Suprapubic skin (tissue), 4 donors: Measurements from ENCODE around the gene IGFLR1. TPM values are rescaled to one million over a fixed set of nuclear protein-coding genes. Genes with fewer than 3 reads are reported as not detected.
"Not testable (repeated sequence)": the region's sequence is repeated elsewhere in the genome, so short reads cannot be mapped to it uniquely, and the experiment has no call there.

Experiments
- DNase-seq, 2 donors: peaks; one replicate each; pipeline ENCODE4 v3.0.0-alpha.2; 2019; ENCODE audit warnings: low spot score in 2 of 2
- H3K27ac ChIP-seq: fragments of 200-600 bp; sonication (generic); one replicate; pipeline ENCODE4 v1.5.1; 2019
- H3K27me3 ChIP-seq: fragments of 200-600 bp; sonication (generic); one replicate; pipeline ENCODE4 v1.5.1; 2019
- H3K36me3 ChIP-seq: fragments of 200-600 bp; sonication (generic); one replicate; pipeline ENCODE4 v1.5.1; 2019
- H3K4me1 ChIP-seq: fragments of 200-600 bp; sonication (generic); one replicate; pipeline ENCODE4 v1.5.1; 2019
- H3K4me3 ChIP-seq: fragments of 200-600 bp; sonication (generic); one replicate; pipeline ENCODE4 v1.5.1; 2019; ENCODE audit warnings: mild to moderate bottlenecking
- H3K9me3 ChIP-seq: fragments of 200-600 bp; sonication (generic); one replicate; pipeline ENCODE4 v1.5.1; 2019
- CTCF ChIP-seq, 2 donors: fragments of 200-600 bp in 1 of 2; fragments of 450-650 bp in 1 of 2; sonication (generic) in 1 of 2; IDR thresholded peaks; one replicate each; pipeline ENCODE4 v1.5.1; 2016 to 2019; ENCODE audit warnings: antibody characterized with exemption in 2 of 2, mild to moderate bottlenecking in 1 of 2, moderate library complexity in 1 of 2
- EP300 ChIP-seq: sonication (generic); formaldehyde crosslinking; IDR thresholded peaks from one replicate; pipeline ENCODE4 v1.6.1; 2017; ENCODE audit warnings: antibody characterized with exemption
- POLR2A ChIP-seq, 2 donors: fragments of 450-650 bp; IDR thresholded peaks; one replicate each; pipeline ENCODE4 v1.6.1; 2017; ENCODE audit warnings: antibody characterized with exemption in 2 of 2, mild to moderate bottlenecking in 2 of 2, moderate library complexity in 2 of 2
- POLR2AphosphoS5 ChIP-seq, 3 donors: sonication (generic); formaldehyde crosslinking; IDR thresholded peaks; one replicate each; pipeline ENCODE4 v1.6.1; 2017; ENCODE audit warnings: antibody characterized with exemption in 3 of 3
- WGBS: methylation state at CpG from one replicate; pipeline ENCODE4 v1.1.5; 2018; 5-methylcytosine and 5-hydroxymethylcytosine counted together
- total RNA-seq, 4 donors: library from RNA; depleted of rRNA; stranded (reverse); fragments of >200 nt; gene quantifications; one replicate each; pipeline ENCODE4 v1.1.0, GENCODE V29; 2016

Gene IGFLR1
- total RNA-seq, 4 donors from 2014 or later, result 3.3 to 8.5 (median 6.9) TPM

- DNase-seq, result no peak
- TF ChIP-seq POLR2A (IDR thresholded peaks at IDR 0.05), result no peak
- 98% methylated on average over 12 of the region's 12 CpGs for WGBS
- peaks cover 92% of the 10 kb centered on the region for H3K36me3 ChIP-seq
- H3K27ac ChIP-seq, result no peak overlapping the region
- no peaks in the 10 kb centered on the region for H3K27me3 ChIP-seq
- peaks cover 5% of the 10 kb centered on the region for H3K4me1 ChIP-seq
- H3K4me3 ChIP-seq, result no peak overlapping the region
- H3K9me3 ChIP-seq, result no peaks in the 10 kb centered on the region
Measured at GRCh38 chr19:35724560-35724959, 17.7 kb downstream of the IGFLR1 start.

GRCh38 chr19:35724132-35724531 lies 18.1 kb downstream of the IGFLR1 start:
- not testable (repeated sequence) for H3K27me3 ChIP-seq, H3K4me1 ChIP-seq, DNase-seq, H3K27ac ChIP-seq, H3K4me3 ChIP-seq, H3K9me3 ChIP-seq
- 95% methylated on average over 7 of the region's 7 CpGs for WGBS
- peaks cover 88% of the 10 kb centered on the region for H3K36me3 ChIP-seq

- H3K36me3 ChIP-seq, result peaks cover 83% of the 10 kb centered on the region
- no peak overlapping the region for H3K4me3 ChIP-seq
- no peaks in the 10 kb centered on the region for H3K9me3 ChIP-seq
- 96% methylated on average over 11 of the region's 24 CpGs for WGBS
- H3K4me1 ChIP-seq, result peaks cover 14% of the 10 kb centered on the region
- TF ChIP-seq CTCF (IDR thresholded peaks at IDR 0.05) (no peak), POLR2A (IDR thresholded peaks at IDR 0.05) (no peak), POLR2AphosphoS5 (IDR thresholded peaks at IDR 0.05) (no peak), EP300 (no peak)
- no peaks in the 10 kb centered on the region for H3K27me3 ChIP-seq
- H3K27ac ChIP-seq, result no peak overlapping the region
- no peak for DNase-seq
Measured at GRCh38 chr19:35723671-35724070, 18.6 kb downstream of the IGFLR1 start.

- DNase-seq, result no peak
- TF ChIP-seq POLR2AphosphoS5 (IDR thresholded peaks at IDR 0.05), result no peak
- no peak for TF ChIP-seq POLR2A (IDR thresholded peaks at IDR 0.05)
- TF ChIP-seq CTCF (IDR thresholded peaks at IDR 0.05), result no peak
- no peaks in the 10 kb centered on the region for H3K27me3 ChIP-seq
- WGBS, result 89% methylated on average over 10 of the region's 16 CpGs
- no peak overlapping the region for H3K27ac ChIP-seq
- H3K9me3 ChIP-seq, result no peaks in the 10 kb centered on the region
- H3K36me3 ChIP-seq, result peaks cover 75% of the 10 kb centered on the region
- no peak overlapping the region for H3K4me3 ChIP-seq
- peaks cover 17% of the 10 kb centered on the region for H3K4me1 ChIP-seq
Measured at GRCh38 chr19:35722897-35723296, 19.4 kb downstream of the IGFLR1 start.

- H3K4me3 ChIP-seq, result no peak overlapping the region
- peaks cover 17% of the 10 kb centered on the region for H3K4me1 ChIP-seq
- 93% methylated on average over 14 of the region's 14 CpGs for WGBS
- DNase-seq, result peak in 1 of 2 donors; percentile 53
- H3K36me3 ChIP-seq, result peaks cover 71% of the 10 kb centered on the region
- no peaks in the 10 kb centered on the region for H3K27me3 ChIP-seq
- no peak for TF ChIP-seq POLR2AphosphoS5 (IDR thresholded peaks at IDR 0.05)
- TF ChIP-seq POLR2A (IDR thresholded peaks at IDR 0.05), result no peak
- TF ChIP-seq CTCF (IDR thresholded peaks at IDR 0.05), result no peak
- TF ChIP-seq EP300, result no peak
- no peaks in the 10 kb centered on the region for H3K9me3 ChIP-seq
- H3K27ac ChIP-seq, result no peak overlapping the region
Measured at GRCh38 chr19:35722461-35722860, 19.8 kb downstream of the IGFLR1 start.

GRCh38 chr19:35721374-35721773 lies 20.9 kb downstream of the IGFLR1 start:
- no peak overlapping the region for H3K4me3 ChIP-seq
- no peaks in the 10 kb centered on the region for H3K27me3 ChIP-seq
- no peak overlapping the region for H3K27ac ChIP-seq
- H3K9me3 ChIP-seq, result no peaks in the 10 kb centered on the region
- H3K36me3 ChIP-seq, result peaks cover 60% of the 10 kb centered on the region
- DNase-seq, result peak in 1 of 2 donors; percentile 64
- no peak for TF ChIP-seq CTCF (IDR thresholded peaks at IDR 0.05)
- TF ChIP-seq EP300, result no peak
- no peak for TF ChIP-seq POLR2A (IDR thresholded peaks at IDR 0.05)
- TF ChIP-seq POLR2AphosphoS5 (IDR thresholded peaks at IDR 0.05), result no peak
- peaks cover 20% of the 10 kb centered on the region for H3K4me1 ChIP-seq
- WGBS, result 91% methylated on average over 13 of the region's 16 CpGs
